ENCODE results near the gene AK8.
"Not testable (repeated sequence)": the region's sequence is repeated elsewhere in the genome, so short reads cannot be mapped to it uniquely, and the experiment has no call there.

The AK8 gene

DNA sequence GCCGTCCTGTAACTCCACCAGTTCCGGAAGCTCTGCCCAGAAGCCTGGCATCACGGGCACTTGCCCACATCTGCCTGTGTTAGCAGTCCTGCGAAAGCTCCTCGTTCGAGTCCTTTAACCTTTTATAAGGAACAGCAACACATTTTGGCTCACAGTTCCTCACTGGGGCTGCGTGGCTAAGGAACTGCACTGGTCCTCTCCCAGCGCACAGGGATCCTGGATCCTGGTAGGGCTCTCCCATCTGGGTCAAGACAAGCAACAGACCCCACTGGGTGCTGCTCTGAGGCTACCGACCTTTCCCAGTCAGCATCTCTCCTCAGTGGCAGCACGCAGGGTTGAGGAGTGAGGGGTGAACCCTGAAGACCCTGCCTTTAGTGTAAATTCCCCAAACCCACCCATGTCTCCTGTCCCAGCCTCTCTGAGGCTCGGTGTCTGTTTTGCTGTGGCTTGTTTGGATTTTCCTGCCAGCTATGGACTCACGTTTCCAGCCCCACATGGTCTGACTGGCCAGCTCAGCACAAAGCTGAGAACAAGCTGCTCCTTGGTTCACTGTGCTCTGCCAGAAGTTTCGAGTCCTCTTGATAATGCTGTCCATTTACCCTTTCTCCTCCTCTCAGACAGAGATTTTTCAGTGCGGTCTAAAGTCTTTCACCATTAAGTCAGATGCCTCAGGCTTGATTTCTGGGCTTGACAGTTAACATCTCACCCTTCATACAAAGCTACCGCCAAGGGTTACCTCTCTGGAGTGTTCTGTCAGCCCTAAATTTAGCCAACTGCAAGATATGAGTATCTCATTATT lies 80.0 kb downstream of the AK8 start:
- no peak for DNase-seq (ENCODE audit: low spot score)

- DNase-seq (ENCODE audit: low spot score), result no peak
Measured at GRCh38 chr9:132795511-132796303, 82.4 kb downstream of the AK8 start.

DNA sequence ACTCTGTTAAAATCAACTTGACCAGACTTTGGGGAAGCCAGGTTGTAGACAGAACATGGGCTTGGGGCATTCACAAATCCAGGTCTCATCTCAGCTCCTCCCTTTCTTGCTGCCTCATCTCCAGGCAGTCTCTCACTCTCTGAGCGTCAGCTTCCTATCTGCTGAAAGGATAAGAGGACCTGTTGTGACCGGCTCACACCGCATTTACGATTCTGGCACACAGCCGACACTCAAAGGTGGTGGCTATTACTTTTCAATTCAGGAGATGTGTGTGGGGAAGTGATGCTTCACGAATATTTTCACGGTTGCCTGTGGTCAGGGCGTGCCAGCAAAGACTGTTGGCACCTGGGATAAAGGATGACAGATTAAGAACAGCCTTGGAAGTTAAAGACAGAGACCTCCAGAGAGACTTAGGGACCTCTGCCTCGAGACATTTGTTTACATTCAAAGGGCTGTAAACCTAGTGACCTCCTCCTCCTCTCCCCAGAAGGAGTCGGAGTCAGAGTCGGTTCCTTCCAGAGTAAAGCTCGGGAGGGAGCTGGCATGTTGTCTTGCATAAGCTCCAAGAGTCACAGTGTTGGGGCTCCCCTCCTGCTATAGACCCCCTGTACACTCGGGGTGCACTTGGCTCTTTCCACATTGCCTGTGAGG lies 83.2 kb downstream of the AK8 start:
- DNase-seq (ENCODE audit: low spot score), result no peak

- peak; percentile 11 for DNase-seq (ENCODE audit: low spot score)
Measured at GRCh38 chr9:132793606-132794580, 84.2 kb downstream of the AK8 start.

DNA sequence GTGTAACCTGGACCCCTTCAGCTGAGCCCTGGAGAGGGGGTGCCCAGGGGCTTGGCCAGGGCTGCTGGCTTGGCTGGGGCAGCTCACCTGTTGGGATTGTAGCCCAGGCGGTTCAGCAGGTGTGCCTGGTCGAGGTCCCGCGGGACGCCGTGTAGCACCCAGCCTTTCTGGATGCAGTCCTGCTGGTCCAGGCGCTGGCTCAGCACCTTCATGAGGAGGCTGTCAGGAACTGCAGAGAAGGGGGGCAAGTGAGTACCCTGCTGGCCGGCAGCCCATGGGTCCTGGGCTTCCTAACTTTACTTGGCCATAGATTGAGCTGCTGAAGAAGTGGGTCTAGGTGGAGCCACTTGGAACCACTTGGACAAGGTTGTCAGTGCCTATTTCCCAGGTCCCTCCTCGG lies 85.5 kb downstream of the AK8 start:
- peak; percentile 31 for DNase-seq (ENCODE audit: low spot score)

- DNase-seq (ENCODE audit: low spot score), result no peak
Measured at GRCh38 chr9:132791699-132792240, 86.3 kb downstream of the AK8 start.

GRCh38 chr9:132789719-132790118 lies 88.4 kb downstream of the AK8 start:
- DNase-seq (ENCODE audit: low spot score), result no peak

GRCh38 chr9:132788378-132788777 lies 89.7 kb downstream of the AK8 start:
- DNase-seq (ENCODE audit: low spot score), result no peak

- no peak for DNase-seq (ENCODE audit: low spot score)
Measured at GRCh38 chr9:132787748-132788159, 90.3 kb downstream of the AK8 start.

- DNase-seq (ENCODE audit: low spot score), result no peak
Measured at GRCh38 chr9:132784286-132784830, 93.7 kb downstream of the AK8 start.

DNA sequence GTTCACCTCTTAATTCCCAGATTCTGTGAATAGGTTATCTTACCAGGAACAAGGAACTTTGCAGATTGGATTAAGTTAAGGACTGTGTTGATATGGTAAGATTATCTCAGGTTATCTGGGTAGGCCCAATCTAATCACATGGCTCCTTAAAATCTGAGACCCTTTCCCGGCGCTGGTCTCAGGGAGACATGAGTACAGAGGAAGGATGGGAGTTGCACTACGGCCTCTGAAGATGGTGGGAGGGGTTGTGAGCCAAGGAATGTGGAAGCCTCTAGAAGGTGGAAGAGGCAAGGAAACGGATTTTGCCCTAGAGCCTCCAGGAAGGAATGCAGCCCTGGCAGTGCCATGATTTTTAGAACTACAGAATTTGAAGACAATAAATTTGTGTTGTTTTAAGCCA lies 95.1 kb downstream of the AK8 start:
- no peak for DNase-seq (ENCODE audit: low spot score)

DNA sequence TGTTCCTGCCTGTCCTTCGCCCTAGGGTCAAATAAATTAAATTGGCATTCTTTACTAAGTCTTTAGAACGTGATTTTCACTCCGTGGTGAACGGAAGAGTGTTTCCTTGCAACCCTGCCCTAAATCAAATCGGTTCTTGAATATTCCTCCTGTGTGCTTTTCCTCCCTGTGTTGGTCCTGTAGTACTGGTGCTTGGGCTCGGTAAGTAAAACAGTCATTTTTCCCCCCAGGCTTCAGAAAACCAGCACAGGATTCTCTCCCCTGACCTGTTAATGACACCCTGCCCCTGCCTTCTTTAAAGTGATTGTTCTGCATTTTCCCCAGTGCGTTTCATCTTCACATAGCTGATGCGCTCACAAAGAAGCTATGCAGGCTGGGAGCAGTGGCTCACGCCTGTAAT lies 96.0 kb downstream of the AK8 start:
- DNase-seq (ENCODE audit: low spot score), result no peak

DNA sequence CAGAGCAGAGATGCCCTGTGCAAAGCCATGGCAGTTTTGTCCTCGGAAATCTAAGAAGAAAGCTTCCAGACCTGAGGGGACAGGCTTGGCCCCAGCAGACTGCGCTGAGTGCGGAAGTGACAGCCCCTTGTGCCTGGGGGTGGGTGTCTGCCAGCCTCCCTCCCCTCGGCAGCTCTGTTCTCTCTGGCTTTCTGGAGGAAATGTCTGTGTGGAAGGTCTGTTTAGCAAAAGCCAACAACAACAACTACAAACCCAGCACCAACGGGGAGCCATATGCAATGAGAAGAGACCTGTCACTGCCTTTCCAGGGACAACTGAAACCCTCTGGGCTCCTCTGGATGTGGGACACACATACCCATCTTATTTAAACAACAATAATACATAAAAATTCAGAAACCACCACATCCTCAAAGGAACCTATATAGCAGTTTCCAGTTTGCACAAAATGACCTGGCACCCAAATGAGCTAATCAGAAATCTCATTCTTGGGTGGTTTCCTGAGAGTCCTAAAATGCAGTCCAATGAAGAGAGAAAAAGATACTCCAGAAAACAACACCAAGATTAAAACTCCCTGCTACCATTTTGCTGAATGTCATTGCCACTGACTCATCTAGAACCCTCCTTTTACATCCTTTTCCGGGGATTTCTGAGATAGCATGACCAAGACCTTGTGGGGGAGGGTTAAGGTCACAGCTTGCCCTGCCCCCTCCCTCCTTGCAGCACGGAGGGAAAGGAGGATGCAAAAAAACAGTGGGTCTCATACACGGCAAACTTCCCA lies 97.7 kb downstream of the AK8 start:
- no peak for DNase-seq (ENCODE audit: low spot score)

DNA sequence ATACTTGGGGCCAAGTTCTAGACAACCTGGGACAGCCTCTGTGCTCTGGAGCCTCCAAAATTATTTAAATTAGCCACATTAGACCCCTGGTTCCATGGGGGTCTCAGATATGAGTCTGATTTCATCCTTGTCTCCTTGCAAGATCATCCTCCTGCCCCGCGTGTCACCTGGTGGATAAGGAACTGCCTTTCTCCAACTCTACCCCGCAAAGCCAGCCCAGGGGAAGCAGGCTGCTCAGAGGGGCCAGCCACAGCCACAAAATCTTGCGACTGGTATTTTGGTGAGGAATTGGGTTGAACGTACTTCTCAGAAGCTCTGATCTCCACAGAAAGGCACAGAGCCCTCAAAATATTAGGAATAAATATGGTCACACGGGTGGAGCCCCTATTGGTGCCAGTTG lies 101.2 kb downstream of the AK8 start:
- DNase-seq (ENCODE audit: low spot score), result no peak

GRCh38 chr9:132776268-132776667 lies 101.8 kb downstream of the AK8 start:
- no peak for DNase-seq (ENCODE audit: low spot score)

- DNase-seq (ENCODE audit: low spot score), result no peak
Measured at GRCh38 chr9:132775720-132776119, 102.4 kb downstream of the AK8 start.

- no peak for DNase-seq (ENCODE audit: low spot score)
Measured at GRCh38 chr9:132774886-132775285, 103.2 kb downstream of the AK8 start.

DNA sequence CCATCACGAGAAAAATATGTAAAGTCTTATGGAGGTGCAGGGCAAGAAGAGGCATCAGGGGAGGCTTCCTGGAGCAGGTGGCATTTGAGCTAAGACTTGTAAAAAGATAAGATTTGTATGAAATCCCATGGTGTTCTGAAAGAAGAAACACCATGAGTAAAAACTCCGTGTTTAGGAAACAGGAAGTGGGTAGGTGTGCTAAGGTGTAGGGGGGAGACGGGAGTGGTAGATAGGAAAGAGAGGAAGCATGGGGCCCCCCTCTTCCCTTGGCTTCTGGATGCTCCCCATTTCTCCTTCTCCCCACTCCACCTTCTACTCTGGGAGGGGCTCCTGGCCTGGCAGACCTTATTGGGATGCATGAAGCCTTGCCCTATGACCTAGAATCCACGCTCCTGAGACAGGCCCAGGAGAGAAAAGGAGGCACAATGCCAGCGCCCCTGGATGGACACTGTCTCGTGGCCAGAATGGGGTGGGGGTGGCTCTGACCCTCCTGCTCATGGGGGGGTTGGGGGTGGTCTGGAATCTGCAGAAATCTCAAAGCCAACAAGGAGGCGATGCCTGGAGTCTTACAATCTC lies 104.2 kb downstream of the AK8 start:
- no peak for DNase-seq (ENCODE audit: low spot score)

GRCh38 chr9:132773093-132773492 lies 105.0 kb downstream of the AK8 start:
- DNase-seq (ENCODE audit: low spot score), result no peak

GRCh38 chr9:132771752-132772151 lies 106.3 kb downstream of the AK8 start:
- DNase-seq (ENCODE audit: low spot score), result not testable (repeated sequence)
